Fibroblast of upper back skin (primary cell): ENCODE measurements around the gene VAT1L.

Source experiments
- DNase-seq: peaks from one replicate; pipeline ENCODE4 v3.0.0-alpha.2; 2013

VAT1L gene

GRCh38 chr16:78002915-78003538 is 214.7 kb downstream of the VAT1L start:
- peak; percentile 85 for DNase-seq

GRCh38 chr16:78004517-78004916 is 216.2 kb downstream of the VAT1L start:
- DNase-seq, result no peak

GRCh38 chr16:78005881-78006280 is 217.5 kb downstream of the VAT1L start:
- DNase-seq, result no peak

GRCh38 chr16:78007121-78007520 is 218.8 kb downstream of the VAT1L start:
- DNase-seq, result no peak

GRCh38 chr16:78022347-78023060 is 234.1 kb downstream of the VAT1L start, which contains the start of gene CLEC3A:
Gene CLEC3A, plus strand, starts transcription at chr16:78022548. Its CDS starts 79 bp downstream, at chr16:78022627.
- no peak for DNase-seq

- DNase-seq, result no peak
These were observed 235.8 kb downstream of the VAT1L start for GRCh38 chr16:78024159-78024558.

- DNase-seq, result no peak
These were observed 237.3 kb downstream of the VAT1L start for GRCh38 chr16:78025631-78026030.

GRCh38 chr16:78028018-78028417 is 239.7 kb downstream of the VAT1L start:
- no peak for DNase-seq
